Measurements from ENCODE around the gene AVL9. TPM values are rescaled to one million over a fixed set of nuclear protein-coding genes. Genes with fewer than 3 reads are reported as not detected.
"Not testable (repeated sequence)": the region's sequence is repeated elsewhere in the genome, so short reads cannot be mapped to it uniquely, and the experiment has no call there.

AVL9 gene
- total and polyA plus RNA-seq, 2 experiments from 2014 or later: 14.0 to 55.7 TPM

DNA sequence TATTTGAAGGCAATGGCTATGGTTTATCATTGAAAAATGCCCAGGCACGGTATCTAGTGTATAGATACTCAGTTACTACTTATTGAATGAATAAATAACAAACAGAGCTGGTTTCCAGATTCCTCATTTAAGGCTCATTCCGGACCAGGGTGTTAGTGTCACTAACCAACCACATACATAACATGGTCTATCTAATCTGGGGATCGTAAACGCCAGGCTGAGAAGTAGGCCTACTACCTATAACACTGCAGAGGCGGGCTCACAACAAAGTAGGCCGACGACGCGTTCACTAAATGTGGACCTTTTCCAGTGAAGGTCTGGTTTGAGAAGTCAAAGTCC is 5.5 kb upstream of the AVL9 start:
- Histone ChIP-seq H2AFZ (peak overlapping the region; percentile 75), H3K4me1 (ENCODE audit: insufficient read depth) (peaks cover 12% of the 10 kb centered on the region), H3K9me2 (replicated peaks; ENCODE audit: insufficient read depth) (no peaks in the 10 kb centered on the region), H3K79me2 (peaks cover 25% of the 10 kb centered on the region), H3K27me3 (no peaks in the 10 kb centered on the region), H3K4me3 (peak overlapping the region; percentile 74), H4K20me1 (ENCODE audit: insufficient read depth, poor library complexity, severe bottlenecking) (no peaks in the 10 kb centered on the region), H3K9me3 (ENCODE audit: low read depth) (no peaks in the 10 kb centered on the region), H3K36me3 (replicated peaks; ENCODE audit: insufficient read depth, low read depth) (no peaks in the 10 kb centered on the region), H3K4me2 (peak overlapping the region; percentile 74), H3K27ac (peak overlapping the region; percentile 83)
- TF ChIP-seq EZH2phosphoT487 (IDR thresholded peaks at IDR 0.05; ENCODE audit: low read depth, severe bottlenecking, unreplicated experiment) (no peak), EZH2 (IDR thresholded peaks at IDR 0.05; ENCODE audit: borderline replicate concordance) (no peak)
- TF ChIP-seq, protein P1, sequence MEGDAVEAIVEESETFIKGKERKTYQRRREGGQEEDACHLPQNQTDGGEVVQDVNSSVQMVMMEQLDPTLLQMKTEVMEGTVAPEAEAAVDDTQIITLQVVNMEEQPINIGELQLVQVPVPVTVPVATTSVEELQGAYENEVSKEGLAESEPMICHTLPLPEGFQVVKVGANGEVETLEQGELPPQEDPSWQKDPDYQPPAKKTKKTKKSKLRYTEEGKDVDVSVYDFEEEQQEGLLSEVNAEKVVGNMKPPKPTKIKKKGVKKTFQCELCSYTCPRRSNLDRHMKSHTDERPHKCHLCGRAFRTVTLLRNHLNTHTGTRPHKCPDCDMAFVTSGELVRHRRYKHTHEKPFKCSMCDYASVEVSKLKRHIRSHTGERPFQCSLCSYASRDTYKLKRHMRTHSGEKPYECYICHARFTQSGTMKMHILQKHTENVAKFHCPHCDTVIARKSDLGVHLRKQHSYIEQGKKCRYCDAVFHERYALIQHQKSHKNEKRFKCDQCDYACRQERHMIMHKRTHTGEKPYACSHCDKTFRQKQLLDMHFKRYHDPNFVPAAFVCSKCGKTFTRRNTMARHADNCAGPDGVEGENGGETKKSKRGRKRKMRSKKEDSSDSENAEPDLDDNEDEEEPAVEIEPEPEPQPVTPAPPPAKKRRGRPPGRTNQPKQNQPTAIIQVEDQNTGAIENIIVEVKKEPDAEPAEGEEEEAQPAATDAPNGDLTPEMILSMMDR (IDR thresholded peaks at IDR 0.05; ENCODE audit: poor library complexity): no peak
- DNase-seq (ENCODE audit: low spot score): no peak
- 2% methylated on average over 9 of the region's 9 CpGs for WGBS (ENCODE audit: low lambda C conversion rate, missing lambda C conversion rate)

DNA sequence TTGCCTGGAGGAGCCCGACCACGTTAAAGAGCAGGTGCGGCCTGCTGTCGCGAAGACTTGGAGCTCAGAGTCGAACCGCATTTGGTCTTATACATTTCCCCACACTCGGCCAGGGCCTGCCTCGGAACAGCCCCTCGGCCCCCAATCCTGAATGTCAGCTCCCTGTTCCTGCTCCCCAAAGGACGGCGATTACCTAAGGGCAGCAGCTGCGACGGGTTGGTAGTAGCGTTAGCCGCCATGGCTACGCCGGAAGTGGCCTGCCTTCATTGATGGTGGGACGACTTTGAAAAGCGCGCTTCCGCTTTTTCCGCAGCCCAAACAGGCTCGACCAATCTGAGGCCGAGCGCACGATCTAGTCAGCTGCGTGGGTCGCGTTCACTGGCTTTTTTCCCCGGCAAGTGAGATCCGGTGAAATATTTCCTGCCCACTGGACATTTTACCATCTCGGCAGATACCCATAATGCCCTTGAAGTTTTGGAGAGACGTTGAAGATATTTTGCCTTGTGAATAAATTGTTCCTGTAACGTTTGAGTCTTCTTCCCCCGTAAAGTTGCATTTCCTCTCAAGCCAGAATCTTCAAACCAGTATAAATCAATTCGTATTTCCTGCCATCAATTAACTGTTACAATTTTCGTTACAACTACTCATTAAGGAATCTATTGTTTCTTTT is 5.0 kb upstream of the AVL9 start, which contains the start of gene LSM5:
Gene LSM5, minus strand, starts transcription at position 254 of the 670 bp plus-strand sequence. Its CDS starts 15 bp downstream, at position 239.
- Histone ChIP-seq H3K4me3 (peak within 1 kb of the TSS; percentile 74), H2AFZ (peak within 1 kb of the TSS; percentile 76), H4K20me1 (ENCODE audit: insufficient read depth, poor library complexity, severe bottlenecking) (no peaks in the 10 kb centered on the region), H3K79me2 (peaks cover 25% of the 10 kb centered on the region), H3K9me2 (replicated peaks; ENCODE audit: insufficient read depth) (no peaks in the 10 kb centered on the region), H3K27me3 (no peaks in the 10 kb centered on the region), H3K4me2 (peak within 1 kb of the TSS; percentile 74), H3K4me1 (ENCODE audit: insufficient read depth) (peaks cover 12% of the 10 kb centered on the region), H3K9me3 (ENCODE audit: low read depth) (no peaks in the 10 kb centered on the region), H3K27ac (peak within 1 kb of the TSS; percentile 83), H3K36me3 (replicated peaks; ENCODE audit: insufficient read depth, low read depth) (no peaks in the 10 kb centered on the region)
- WGBS (ENCODE audit: low lambda C conversion rate, missing lambda C conversion rate): 1% methylated on average over 38 of the region's 38 CpGs
- no peak for TF ChIP-seq EZH2phosphoT487 (IDR thresholded peaks at IDR 0.05; ENCODE audit: low read depth, severe bottlenecking, unreplicated experiment)
- DNase-seq (ENCODE audit: low spot score): peak; percentile 95

DNA sequence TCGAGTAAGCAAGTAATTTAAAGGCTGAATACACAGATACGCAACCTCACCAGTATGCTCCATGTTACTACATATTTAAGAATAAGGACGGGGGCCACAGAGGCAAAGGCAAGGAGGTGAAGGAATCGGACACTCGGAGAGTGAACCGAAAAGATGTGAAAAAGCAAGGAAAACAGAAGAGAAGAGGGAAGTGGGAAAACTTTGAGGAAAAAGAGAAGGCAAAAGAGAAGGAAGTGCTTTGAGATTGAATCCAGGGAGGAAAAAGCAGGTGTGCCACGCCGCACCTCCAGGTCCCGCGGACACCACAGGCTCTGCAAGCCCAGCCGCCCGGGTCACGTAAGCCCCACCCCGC is 367 bp upstream of the AVL9 start:
- Histone ChIP-seq H3K9me3 (ENCODE audit: low read depth) (no peaks in the 10 kb centered on the region), H3K4me3 (peak overlapping the region; percentile 84), H3K27ac (peak overlapping the region; percentile 95), H3K79me2 (peaks cover 48% of the 10 kb centered on the region), H3K36me3 (replicated peaks; ENCODE audit: insufficient read depth, low read depth) (no peaks in the 10 kb centered on the region), H4K20me1 (ENCODE audit: insufficient read depth, poor library complexity, severe bottlenecking) (peaks cover 13% of the 10 kb centered on the region), H3K27me3 (no peaks in the 10 kb centered on the region), H3K4me1 (ENCODE audit: insufficient read depth) (peaks cover 7% of the 10 kb centered on the region), H3K9me2 (replicated peaks; ENCODE audit: insufficient read depth) (no peaks in the 10 kb centered on the region), H3K4me2 (peak overlapping the region; percentile 76), H2AFZ (peak overlapping the region; percentile 98)
- WGBS (ENCODE audit: low lambda C conversion rate, missing lambda C conversion rate): under 1% methylated on average over 9 of the region's 14 CpGs
- TF ChIP-seq EZH2phosphoT487 (IDR thresholded peaks at IDR 0.05; ENCODE audit: low read depth, severe bottlenecking, unreplicated experiment): no peak
- TF ChIP-seq, protein P1 (IDR thresholded peaks at IDR 0.05; ENCODE audit: poor library complexity): no peak
- TF ChIP-seq EZH2 (IDR thresholded peaks at IDR 0.05; ENCODE audit: borderline replicate concordance): no peak
- DNase-seq (ENCODE audit: low spot score): no peak

DNA sequence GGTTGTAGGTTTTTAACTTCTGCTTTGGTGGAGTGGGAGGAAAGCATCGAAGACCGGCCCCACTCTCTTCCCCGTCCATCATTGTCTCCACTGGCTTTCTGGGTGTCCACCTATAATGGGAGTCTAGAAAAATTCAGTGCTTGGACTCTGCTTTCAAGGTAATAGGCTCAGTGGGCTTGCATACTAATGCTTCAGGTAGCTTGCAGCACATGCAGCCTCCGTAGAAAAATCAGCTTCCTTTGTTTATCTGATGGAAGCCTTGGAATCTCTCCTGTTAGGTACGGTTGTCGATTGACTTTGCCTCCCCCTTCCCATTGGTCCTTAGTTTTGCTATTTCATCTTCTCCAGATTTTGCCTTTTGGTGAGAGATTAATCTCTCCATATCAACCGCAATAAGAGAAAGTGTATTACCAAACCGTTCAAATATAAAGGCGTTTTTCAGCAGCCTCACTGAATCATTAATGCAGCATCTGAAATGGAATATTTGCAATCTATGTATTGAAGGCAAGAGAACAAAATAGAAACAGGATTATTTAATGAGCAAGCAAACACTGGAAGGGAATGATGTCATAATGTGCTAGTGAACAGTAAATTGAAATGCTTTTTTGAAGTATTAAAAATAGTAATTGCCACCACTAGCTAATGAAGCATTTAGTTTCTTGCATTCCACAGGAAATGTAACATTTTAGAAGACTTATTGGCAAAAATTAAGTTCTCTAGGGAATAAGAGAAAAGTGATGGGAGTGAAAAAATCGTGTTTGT is 944 bp downstream of the AVL9 start:
- no peak for DNase-seq (ENCODE audit: low spot score)
- 11% methylated on average over 10 of the region's 10 CpGs for WGBS (ENCODE audit: low lambda C conversion rate, missing lambda C conversion rate)
- peak overlapping the region; percentile 95 for H2AFZ ChIP-seq

DNA sequence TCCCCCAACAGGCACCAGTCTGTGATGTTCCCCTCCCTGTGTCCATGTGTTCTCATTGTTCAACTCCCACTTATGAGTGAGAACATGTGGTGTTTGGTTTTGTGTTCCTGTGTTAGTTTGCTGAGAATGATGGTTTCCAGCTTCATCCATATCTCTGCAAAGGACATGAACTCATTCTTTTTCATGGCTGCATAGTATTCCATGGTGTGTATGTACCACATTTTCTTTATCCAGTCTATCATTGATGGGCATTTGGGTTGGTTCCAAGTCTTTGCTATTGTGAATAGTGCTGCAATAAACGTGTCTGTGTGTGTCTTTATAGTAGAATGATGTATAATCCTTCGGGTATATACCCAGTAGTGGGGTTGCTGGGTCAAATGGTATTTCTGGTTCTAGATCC is 4.5 kb downstream of the AVL9 start:
- not testable (repeated sequence) for H3K4me3 ChIP-seq; H3K4me2 ChIP-seq; H3K27me3 ChIP-seq; H3K27ac ChIP-seq; H3K9me2 ChIP-seq (replicated peaks; ENCODE audit: insufficient read depth); DNase-seq (ENCODE audit: low spot score); H3K9me3 ChIP-seq (ENCODE audit: low read depth); H3K36me3 ChIP-seq (replicated peaks; ENCODE audit: insufficient read depth, low read depth); H2AFZ ChIP-seq
- H4K20me1 ChIP-seq (ENCODE audit: insufficient read depth, poor library complexity, severe bottlenecking): peaks cover 51% of the 10 kb centered on the region
- H3K4me1 ChIP-seq (ENCODE audit: insufficient read depth): peaks cover 10% of the 10 kb centered on the region
- H3K79me2 ChIP-seq: peaks cover 86% of the 10 kb centered on the region
- WGBS (ENCODE audit: low lambda C conversion rate, missing lambda C conversion rate): 100% methylated on average over 2 of the region's 2 CpGs

More for the DNA sequence above, 944 bp downstream of the AVL9 start:
- peak overlapping the region; percentile 80 for H3K4me3 ChIP-seq
- peaks cover 61% of the 10 kb centered on the region for H3K79me2 ChIP-seq
- H3K4me1 ChIP-seq (ENCODE audit: insufficient read depth): peaks cover 8% of the 10 kb centered on the region
- no peaks in the 10 kb centered on the region for H3K27me3 ChIP-seq
- H3K4me2 ChIP-seq: peak overlapping the region; percentile 82
- H3K9me3 ChIP-seq (ENCODE audit: low read depth): no peaks in the 10 kb centered on the region
- H3K9me2 ChIP-seq (replicated peaks; ENCODE audit: insufficient read depth): no peaks in the 10 kb centered on the region
- H4K20me1 ChIP-seq (ENCODE audit: insufficient read depth, poor library complexity, severe bottlenecking): peaks cover 26% of the 10 kb centered on the region
- peak overlapping the region; percentile 100 for H3K27ac ChIP-seq
- no peaks in the 10 kb centered on the region for H3K36me3 ChIP-seq (replicated peaks; ENCODE audit: insufficient read depth, low read depth)
- no peak for TF ChIP-seq EZH2 (IDR thresholded peaks at IDR 0.05; ENCODE audit: borderline replicate concordance)
- no peak for TF ChIP-seq EZH2phosphoT487 (IDR thresholded peaks at IDR 0.05; ENCODE audit: low read depth, severe bottlenecking, unreplicated experiment)
- TF ChIP-seq, protein P1 (IDR thresholded peaks at IDR 0.05; ENCODE audit: poor library complexity): no peak

Measured in hepatocyte (in vitro differentiated cells).